Measurements from ENCODE around the gene HOXB3.

DNA sequence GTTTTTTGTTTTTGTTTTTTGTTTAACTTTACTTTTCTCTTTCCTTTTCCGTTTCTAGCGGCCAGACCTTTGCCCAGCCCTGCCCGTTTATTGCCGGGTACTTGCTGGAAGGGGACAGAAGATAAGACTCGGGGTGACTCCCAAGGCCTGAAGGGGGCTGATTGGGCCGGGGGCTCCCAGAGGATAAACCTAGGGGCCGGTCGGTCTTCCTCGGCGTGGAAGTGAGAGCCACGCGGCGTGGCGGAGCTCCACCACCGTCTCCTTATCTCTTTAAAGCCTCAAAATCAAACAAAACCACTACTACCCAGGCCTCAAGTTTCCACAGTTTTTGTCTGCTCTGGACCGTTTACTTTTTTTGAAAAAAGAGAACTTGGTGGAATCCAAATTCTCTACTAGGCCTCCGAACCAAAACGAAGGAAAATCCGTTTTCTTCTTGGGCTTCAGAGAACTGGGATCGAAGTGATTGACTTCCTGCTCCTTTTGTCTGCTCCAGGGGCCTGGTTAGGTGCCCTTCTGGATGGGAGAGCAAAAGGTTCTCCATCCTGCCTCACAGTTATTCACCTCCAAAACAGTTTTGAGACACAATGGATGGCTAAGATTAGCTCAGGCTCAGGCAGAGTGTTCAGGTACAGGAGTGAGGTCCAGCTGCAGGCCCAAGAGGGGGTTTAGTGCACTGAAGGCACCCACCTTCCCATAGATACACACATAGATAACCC is 44.6 kb upstream of the HOXB3 start:
- TF ChIP-seq, protein P1, sequence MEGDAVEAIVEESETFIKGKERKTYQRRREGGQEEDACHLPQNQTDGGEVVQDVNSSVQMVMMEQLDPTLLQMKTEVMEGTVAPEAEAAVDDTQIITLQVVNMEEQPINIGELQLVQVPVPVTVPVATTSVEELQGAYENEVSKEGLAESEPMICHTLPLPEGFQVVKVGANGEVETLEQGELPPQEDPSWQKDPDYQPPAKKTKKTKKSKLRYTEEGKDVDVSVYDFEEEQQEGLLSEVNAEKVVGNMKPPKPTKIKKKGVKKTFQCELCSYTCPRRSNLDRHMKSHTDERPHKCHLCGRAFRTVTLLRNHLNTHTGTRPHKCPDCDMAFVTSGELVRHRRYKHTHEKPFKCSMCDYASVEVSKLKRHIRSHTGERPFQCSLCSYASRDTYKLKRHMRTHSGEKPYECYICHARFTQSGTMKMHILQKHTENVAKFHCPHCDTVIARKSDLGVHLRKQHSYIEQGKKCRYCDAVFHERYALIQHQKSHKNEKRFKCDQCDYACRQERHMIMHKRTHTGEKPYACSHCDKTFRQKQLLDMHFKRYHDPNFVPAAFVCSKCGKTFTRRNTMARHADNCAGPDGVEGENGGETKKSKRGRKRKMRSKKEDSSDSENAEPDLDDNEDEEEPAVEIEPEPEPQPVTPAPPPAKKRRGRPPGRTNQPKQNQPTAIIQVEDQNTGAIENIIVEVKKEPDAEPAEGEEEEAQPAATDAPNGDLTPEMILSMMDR (IDR thresholded peaks at IDR 0.05): no peak
- TF ChIP-seq POLR2A (IDR thresholded peaks at IDR 0.05): no peak
